ENCODE results near the gene TRAF7. TPM values are rescaled to one million over a fixed set of nuclear protein-coding genes. Genes with fewer than 3 reads are reported as not detected.

The TRAF7 gene
- total and polyA plus RNA-seq, 2 of the 13 experiments (the other 11 are each of a cell fraction or from before 2014, with no cell fraction given), result 47.9 to 65.6 TPM

GRCh38 chr16:2223221-2223941 lies 67.8 kb downstream of the TRAF7 start, which contains the start of gene E4F1 (continued):
- peak; percentile 89 for TF ChIP-seq MXD1 (CRISPR knock-in tag; IDR thresholded peaks at IDR 0.05)
- TF ChIP-seq HES4 (CRISPR knock-in tag; IDR thresholded peaks at IDR 0.05; ENCODE audit: borderline replicate concordance), result no peak
- TF ChIP-seq ZNF276 (CRISPR knock-in tag; IDR thresholded peaks at IDR 0.05; ENCODE audit: low read depth), result no peak
- TF ChIP-seq YEATS2 (CRISPR knock-in tag; IDR thresholded peaks at IDR 0.05; ENCODE audit: borderline replicate concordance), result peak; percentile 88
- TF ChIP-seq CEBPG (CRISPR knock-in tag; IDR thresholded peaks at IDR 0.05), result peak; percentile 98
- no peak for TF ChIP-seq TERF1 (CRISPR knock-in tag; IDR thresholded peaks at IDR 0.05)
- no peak for TF ChIP-seq NBN (conservative IDR thresholded peaks at IDR 0.05)
- no peak for TF ChIP-seq ZNF512 (CRISPR knock-in tag; IDR thresholded peaks at IDR 0.05)
- 0 out of 2 replicates have a peak, but pooled peaks have one; percentile 45 for TF ChIP-seq ZNF34 (CRISPR knock-in tag; IDR thresholded peaks at IDR 0.05; ENCODE audit: borderline replicate concordance)
- TF ChIP-seq ZNF337 (CRISPR knock-in tag; IDR thresholded peaks at IDR 0.05; ENCODE audit: borderline replicate concordance, low read depth), result 0 out of 2 replicates have a peak, but pooled peaks have one; percentile 48
- no peak for TF ChIP-seq BRF2 (CRISPR knock-in tag; IDR thresholded peaks at IDR 0.05)
- TF ChIP-seq CREB3 (CRISPR knock-in tag; IDR thresholded peaks at IDR 0.05), result 0 out of 2 replicates have a peak, but pooled peaks have one; percentile 46
- TF ChIP-seq ZNF263 (CRISPR knock-in tag; IDR thresholded peaks at IDR 0.05), result 0 out of 2 replicates have a peak, but pooled peaks have one; percentile 16
- no peak for TF ChIP-seq ZBTB7B (CRISPR knock-in tag; IDR thresholded peaks at IDR 0.05)
- peak; percentile 78 for TF ChIP-seq PHF20 (CRISPR knock-in tag; IDR thresholded peaks at IDR 0.05)
- TF ChIP-seq ZBTB26 (CRISPR knock-in tag; IDR thresholded peaks at IDR 0.05; ENCODE audit: borderline replicate concordance), result no peak
- TF ChIP-seq ZNF570 (CRISPR knock-in tag; IDR thresholded peaks at IDR 0.05; ENCODE audit: borderline replicate concordance), result no peak
- TF ChIP-seq ZNF10 (CRISPR knock-in tag; IDR thresholded peaks at IDR 0.05; ENCODE audit: borderline replicate concordance, low read depth), result no peak
- no peak for TF ChIP-seq FOXJ3 (CRISPR knock-in tag; IDR thresholded peaks at IDR 0.05; ENCODE audit: borderline replicate concordance)
